Measurements from ENCODE around the gene TFG. TPM values are rescaled to one million over a fixed set of nuclear protein-coding genes. Genes with fewer than 3 reads are reported as not detected.

Gene TFG
- total RNA-seq, 1 donor from 2014 or later, result 60.0 TPM

DNA sequence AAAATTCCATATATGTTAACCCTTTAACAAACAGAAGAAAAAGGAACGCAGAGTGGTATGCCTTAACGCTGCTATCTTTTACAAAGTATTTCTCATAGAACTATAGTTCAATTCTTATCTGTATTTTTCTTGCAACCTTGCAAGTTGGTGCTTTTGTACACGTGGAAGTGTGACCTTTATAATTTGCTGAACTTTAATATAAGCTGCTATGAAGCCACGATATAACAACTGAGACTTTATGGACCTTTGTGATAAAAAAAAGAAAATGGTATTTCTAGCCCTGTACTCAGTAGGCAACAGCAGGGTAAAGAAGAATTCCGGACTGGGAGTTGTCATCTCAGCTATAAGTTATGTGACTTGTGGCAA lies 6.3 kb upstream of the TFG start:
- Histone ChIP-seq H3K27ac (ENCODE audit: low read depth, low read length) (no peak overlapping the region), H3K9ac (ENCODE audit: low read depth in 1 of 3, low read length in 3 of 3) (no peak overlapping the region), H3K9me3 (ENCODE audit: control insufficient read depth in 3 of 3, low read length in 3 of 3) (no peaks in the 10 kb centered on the region), H3K4me3 (ENCODE audit: low read length in 3 of 3) (no peak overlapping the region), H3K27me3 (ENCODE audit: control insufficient read depth in 3 of 3, insufficient read depth in 3 of 3, low read length in 3 of 3) (peaks cover 0 to under 1% (median 0%) of the 10 kb centered on the region in 3 donors), H3K4me1 (ENCODE audit: control insufficient read depth in 3 of 3, insufficient read depth in 3 of 3, low read length in 3 of 3) (peaks cover 0 to 1% (median 0%) of the 10 kb centered on the region in 3 donors), H3K36me3 (ENCODE audit: control insufficient read depth in 3 of 3, insufficient read depth in 3 of 3, low read length in 3 of 3) (no peaks in the 10 kb centered on the region)

DNA sequence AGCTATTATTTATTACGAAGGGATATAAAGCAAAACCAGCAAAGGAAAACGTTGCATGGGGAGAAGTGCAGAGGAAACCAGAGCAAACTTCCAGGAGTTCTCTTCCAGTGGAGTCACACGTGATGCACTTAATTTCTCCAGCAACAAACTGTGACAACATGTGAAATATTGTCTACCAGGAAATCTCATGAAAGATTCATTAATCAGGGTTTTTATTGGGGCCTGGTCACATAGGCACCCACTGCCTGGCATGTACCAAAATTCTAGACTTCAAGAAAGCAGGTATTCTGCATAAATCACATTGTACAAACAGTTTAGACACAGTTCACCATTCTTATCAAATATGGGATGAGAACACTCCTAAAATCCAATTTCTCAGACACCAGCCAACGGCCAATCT lies 5.4 kb upstream of the TFG start:
- H3K36me3 ChIP-seq (ENCODE audit: control insufficient read depth in 3 of 3, insufficient read depth in 3 of 3, low read length in 3 of 3), result no peaks in the 10 kb centered on the region
- H3K9me3 ChIP-seq (ENCODE audit: control insufficient read depth in 3 of 3, low read length in 3 of 3), result no peaks in the 10 kb centered on the region
- H3K4me3 ChIP-seq (ENCODE audit: low read length in 3 of 3), result no peak overlapping the region
- no peak overlapping the region for H3K27ac ChIP-seq (ENCODE audit: low read depth, low read length)
- no peak overlapping the region for H3K9ac ChIP-seq (ENCODE audit: low read depth in 1 of 3, low read length in 3 of 3)
- peaks cover 0 to 3% (median 0%) of the 10 kb centered on the region in 3 donors for H3K4me1 ChIP-seq (ENCODE audit: control insufficient read depth in 3 of 3, insufficient read depth in 3 of 3, low read length in 3 of 3)
- H3K27me3 ChIP-seq (ENCODE audit: control insufficient read depth in 3 of 3, insufficient read depth in 3 of 3, low read length in 3 of 3), result no peaks in the 10 kb centered on the region

- H3K27ac ChIP-seq (ENCODE audit: low read depth, low read length), result no peak overlapping the region
- H3K4me3 ChIP-seq (ENCODE audit: low read length in 3 of 3), result no peak overlapping the region
- no peak overlapping the region for H3K9ac ChIP-seq (ENCODE audit: low read depth in 1 of 3, low read length in 3 of 3)
- H3K9me3 ChIP-seq (ENCODE audit: control insufficient read depth in 3 of 3, low read length in 3 of 3), result no peaks in the 10 kb centered on the region
- H3K36me3 ChIP-seq (ENCODE audit: control insufficient read depth in 3 of 3, insufficient read depth in 3 of 3, low read length in 3 of 3), result no peaks in the 10 kb centered on the region
- peaks cover 2 to 14% (median 10%) of the 10 kb centered on the region in 3 donors for H3K4me1 ChIP-seq (ENCODE audit: control insufficient read depth in 3 of 3, insufficient read depth in 3 of 3, low read length in 3 of 3)
- H3K27me3 ChIP-seq (ENCODE audit: control insufficient read depth in 3 of 3, insufficient read depth in 3 of 3, low read length in 3 of 3), result no peaks in the 10 kb centered on the region
Observed at GRCh38 chr3:100706365-100706764, 2.9 kb upstream of the TFG start.

DNA sequence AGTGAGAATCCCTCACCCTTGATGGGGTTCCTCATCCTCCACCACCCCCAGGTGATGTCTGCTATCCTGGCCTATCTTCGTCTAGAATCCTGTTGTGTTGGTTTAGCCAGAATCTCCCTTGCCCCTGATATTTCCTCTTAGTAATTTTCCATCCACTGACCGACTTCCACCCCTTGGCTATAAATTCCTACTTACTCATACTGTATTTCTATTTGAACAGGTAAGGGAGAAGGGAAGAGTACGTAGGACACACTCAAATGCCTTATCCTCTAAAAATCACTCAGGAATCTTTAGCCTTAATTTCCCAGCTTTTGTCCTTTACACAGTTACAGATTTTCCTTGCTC lies 678 bp upstream of the TFG start:
- no peaks in the 10 kb centered on the region for H3K36me3 ChIP-seq (ENCODE audit: control insufficient read depth in 3 of 3, insufficient read depth in 3 of 3, low read length in 3 of 3)
- H3K4me1 ChIP-seq (ENCODE audit: control insufficient read depth in 3 of 3, insufficient read depth in 3 of 3, low read length in 3 of 3), result peaks cover 2 to 15% (median 14%) of the 10 kb centered on the region in 3 donors
- peak overlapping the region; percentile 66 to 80 (median 70) for H3K4me3 ChIP-seq (ENCODE audit: low read length in 3 of 3)
- H3K9me3 ChIP-seq (ENCODE audit: control insufficient read depth in 3 of 3, low read length in 3 of 3), result no peaks in the 10 kb centered on the region
- no peaks in the 10 kb centered on the region for H3K27me3 ChIP-seq (ENCODE audit: control insufficient read depth in 3 of 3, insufficient read depth in 3 of 3, low read length in 3 of 3)
- H3K27ac ChIP-seq (ENCODE audit: low read depth, low read length), result peak overlapping the region; percentile 79
- H3K9ac ChIP-seq (ENCODE audit: low read depth in 1 of 3, low read length in 3 of 3), result peak overlapping the region in 2 of 3 donors; percentile 47 to 89

DNA sequence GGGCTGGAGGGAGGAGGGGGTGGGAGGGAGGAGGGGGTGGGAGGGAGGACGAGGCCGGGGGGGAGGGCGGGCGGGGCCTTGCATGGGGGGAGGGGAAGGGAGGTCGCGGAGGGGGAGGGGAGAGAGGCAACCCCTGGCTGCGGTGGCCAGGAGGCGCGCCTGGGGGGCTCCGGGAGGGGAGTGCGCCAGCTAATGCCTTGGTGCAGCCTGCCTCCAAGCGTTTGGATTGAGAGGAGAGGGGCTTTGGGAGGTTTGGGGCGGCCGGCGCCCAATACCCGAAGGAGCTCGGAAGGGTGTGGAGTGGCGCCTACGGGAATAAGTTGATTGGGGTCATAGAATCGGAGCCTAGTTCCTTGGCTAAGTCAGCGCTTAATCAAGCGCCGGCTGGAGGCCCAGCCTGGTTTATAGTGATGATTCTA lies 557 bp downstream of the TFG start:
- Histone ChIP-seq H3K27ac (ENCODE audit: low read depth, low read length) (peak overlapping the region; percentile 79), H3K4me1 (ENCODE audit: control insufficient read depth in 3 of 3, insufficient read depth in 3 of 3, low read length in 3 of 3) (peaks cover 2 to 15% (median 14%) of the 10 kb centered on the region in 3 donors), H3K4me3 (ENCODE audit: low read length in 3 of 3) (peak overlapping the region; percentile 66 to 81 (median 74)), H3K36me3 (ENCODE audit: control insufficient read depth in 3 of 3, insufficient read depth in 3 of 3, low read length in 3 of 3) (peaks cover 0 to 9% (median 4%) of the 10 kb centered on the region in 3 donors), H3K9me3 (ENCODE audit: control insufficient read depth in 3 of 3, low read length in 3 of 3) (no peaks in the 10 kb centered on the region), H3K9ac (ENCODE audit: low read depth in 1 of 3, low read length in 3 of 3) (peak overlapping the region; percentile 78 to 89 (median 82)), H3K27me3 (ENCODE audit: control insufficient read depth in 3 of 3, insufficient read depth in 3 of 3, low read length in 3 of 3) (no peaks in the 10 kb centered on the region)

DNA sequence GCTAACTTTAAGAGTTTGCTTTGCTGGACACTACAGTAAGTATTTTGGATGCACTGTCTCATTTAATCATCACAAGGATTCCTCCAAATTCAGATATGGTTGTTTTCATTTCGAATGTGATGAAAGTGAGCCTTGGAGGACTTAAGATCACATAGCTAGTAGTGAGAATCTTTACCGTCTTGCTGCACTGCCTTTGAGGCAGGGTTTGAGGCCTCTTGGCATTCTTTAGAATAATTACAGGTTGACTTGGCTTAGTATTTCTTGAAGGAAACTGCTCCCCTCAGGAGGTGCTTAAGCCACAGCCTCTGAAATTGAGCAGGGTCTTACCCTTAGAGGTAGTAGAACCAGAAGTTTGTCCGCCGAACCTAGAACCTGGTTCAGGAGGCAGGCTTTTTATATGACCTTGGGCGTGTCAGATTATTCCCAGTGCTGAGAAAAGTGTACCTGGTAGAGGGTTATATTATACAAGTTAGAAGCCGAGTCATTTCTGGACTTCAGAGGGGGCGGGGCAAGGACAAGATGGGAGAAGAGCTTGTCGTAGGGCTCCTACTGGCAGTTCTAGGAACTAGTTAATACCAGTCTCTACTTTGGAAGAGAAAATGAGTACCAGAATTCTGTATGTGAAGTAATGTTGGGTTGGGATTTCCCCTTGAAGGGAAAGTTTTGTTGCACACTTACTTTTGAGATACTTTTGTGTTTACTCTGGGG lies 1.1 kb downstream of the TFG start:
- Histone ChIP-seq H3K4me1 (ENCODE audit: control insufficient read depth in 3 of 3, insufficient read depth in 3 of 3, low read length in 3 of 3) (peaks cover 2 to 15% (median 14%) of the 10 kb centered on the region in 3 donors), H3K9me3 (ENCODE audit: control insufficient read depth in 3 of 3, low read length in 3 of 3) (no peaks in the 10 kb centered on the region), H3K27me3 (ENCODE audit: control insufficient read depth in 3 of 3, insufficient read depth in 3 of 3, low read length in 3 of 3) (no peaks in the 10 kb centered on the region), H3K9ac (ENCODE audit: low read depth in 1 of 3, low read length in 3 of 3) (peak overlapping the region; percentile 78 to 82 (median 82)), H3K4me3 (ENCODE audit: low read length in 3 of 3) (peak overlapping the region; percentile 66 to 81 (median 74)), H3K27ac (ENCODE audit: low read depth, low read length) (peak overlapping the region; percentile 79), H3K36me3 (ENCODE audit: control insufficient read depth in 3 of 3, insufficient read depth in 3 of 3, low read length in 3 of 3) (peaks cover 4 to 14% (median 8%) of the 10 kb centered on the region in 3 donors)

DNA sequence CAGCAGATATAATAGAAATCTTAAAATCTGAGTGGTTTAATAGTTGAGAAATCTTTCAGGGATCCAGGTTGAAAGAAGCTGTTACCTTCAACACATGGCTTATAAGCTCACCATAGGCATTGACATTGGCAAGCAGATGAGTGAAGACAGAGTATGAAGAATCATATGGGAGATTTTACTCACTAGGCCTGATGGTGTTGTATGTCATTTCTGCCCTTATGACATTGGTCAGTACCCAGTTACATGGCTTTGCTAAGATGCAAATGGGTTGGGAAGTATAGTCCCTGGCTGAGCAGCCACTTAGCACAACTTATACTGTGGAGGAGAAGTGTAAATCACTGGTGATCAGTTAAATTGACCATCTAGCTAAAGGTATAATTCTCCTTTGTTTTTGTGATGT lies 5.9 kb downstream of the TFG start:
- Histone ChIP-seq H3K4me3 (ENCODE audit: low read length in 3 of 3) (no peak overlapping the region), H3K9ac (ENCODE audit: low read depth in 1 of 3, low read length in 3 of 3) (no peak overlapping the region), H3K4me1 (ENCODE audit: control insufficient read depth in 3 of 3, insufficient read depth in 3 of 3, low read length in 3 of 3) (peaks cover 2 to 14% (median 11%) of the 10 kb centered on the region in 3 donors), H3K9me3 (ENCODE audit: control insufficient read depth in 3 of 3, low read length in 3 of 3) (no peaks in the 10 kb centered on the region), H3K27me3 (ENCODE audit: control insufficient read depth in 3 of 3, insufficient read depth in 3 of 3, low read length in 3 of 3) (no peaks in the 10 kb centered on the region), H3K36me3 (ENCODE audit: control insufficient read depth in 3 of 3, insufficient read depth in 3 of 3, low read length in 3 of 3) (peaks cover 10 to 14% (median 11%) of the 10 kb centered on the region in 3 donors), H3K27ac (ENCODE audit: low read depth, low read length) (no peak overlapping the region)

DNA sequence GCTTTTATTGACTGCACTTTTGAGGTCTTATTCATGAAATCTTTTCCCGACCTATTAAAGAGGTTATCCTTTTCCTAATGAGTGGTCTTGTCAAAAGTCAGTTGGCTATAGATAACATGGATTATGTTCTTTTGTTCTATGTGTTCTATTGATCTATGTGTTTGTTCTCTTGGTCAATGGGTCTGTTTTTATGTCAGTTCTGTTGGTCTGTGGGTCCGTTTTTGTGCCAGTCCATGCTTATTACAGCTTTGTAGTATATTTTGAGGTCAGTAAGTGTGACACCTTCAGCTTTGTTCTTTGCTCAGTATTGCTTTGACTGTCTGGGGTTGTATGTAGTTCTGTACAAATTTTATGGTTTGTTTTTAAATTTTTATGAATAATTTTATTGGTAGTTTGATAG lies 7.8 kb downstream of the TFG start:
- Histone ChIP-seq H3K9me3 (ENCODE audit: control insufficient read depth in 3 of 3, low read length in 3 of 3) (no peaks in the 10 kb centered on the region), H3K27ac (ENCODE audit: low read depth, low read length) (no peak overlapping the region), H3K36me3 (ENCODE audit: control insufficient read depth in 3 of 3, insufficient read depth in 3 of 3, low read length in 3 of 3) (peaks cover 13 to 20% (median 15%) of the 10 kb centered on the region in 3 donors), H3K27me3 (ENCODE audit: control insufficient read depth in 3 of 3, insufficient read depth in 3 of 3, low read length in 3 of 3) (no peaks in the 10 kb centered on the region), H3K4me1 (ENCODE audit: control insufficient read depth in 3 of 3, insufficient read depth in 3 of 3, low read length in 3 of 3) (no peaks in the 10 kb centered on the region), H3K4me3 (ENCODE audit: low read length in 3 of 3) (no peak overlapping the region), H3K9ac (ENCODE audit: low read depth in 1 of 3, low read length in 3 of 3) (no peak overlapping the region)

DNA sequence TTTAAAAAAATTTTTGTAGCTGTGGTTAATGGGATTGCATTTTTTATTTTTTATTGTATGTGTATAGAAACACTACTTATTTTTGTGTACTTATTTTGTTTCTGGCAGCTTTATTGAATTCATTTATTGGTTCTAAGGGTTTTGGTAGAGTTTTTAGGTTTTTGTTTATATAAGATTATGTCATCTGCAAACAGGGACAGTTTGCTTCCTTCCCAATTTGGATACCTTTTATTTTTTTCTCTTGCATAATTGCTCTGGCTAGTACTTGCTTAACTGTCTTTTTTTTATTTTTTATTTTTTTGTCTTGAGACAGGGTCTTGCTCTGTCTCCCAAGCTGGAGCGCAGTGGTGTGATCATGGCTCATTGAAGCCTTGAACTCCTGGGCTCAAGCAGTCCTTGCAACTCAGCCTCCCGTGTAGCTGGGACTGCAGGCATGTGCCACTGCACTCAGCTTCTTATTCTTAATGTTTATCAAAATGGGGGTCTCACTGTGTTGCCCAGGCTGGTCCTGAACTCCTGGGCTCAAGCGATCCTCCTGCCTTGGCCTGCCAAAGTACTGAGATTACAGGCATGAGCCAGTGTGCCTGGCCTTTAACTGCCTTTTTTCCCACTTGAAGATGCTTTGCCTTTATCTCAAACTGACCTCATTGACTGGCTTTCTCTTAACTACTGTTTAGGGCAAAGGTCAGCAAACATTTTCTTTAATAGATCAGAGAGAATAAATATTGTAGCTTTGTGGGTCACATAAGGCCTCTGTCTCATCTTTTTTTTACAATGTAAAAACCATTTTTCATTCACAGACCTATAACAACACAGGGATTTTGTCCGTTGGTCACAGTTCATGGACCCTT lies 8.6 kb downstream of the TFG start:
- no peaks in the 10 kb centered on the region for H3K27me3 ChIP-seq (ENCODE audit: control insufficient read depth in 3 of 3, insufficient read depth in 3 of 3, low read length in 3 of 3)
- no peak overlapping the region for H3K27ac ChIP-seq (ENCODE audit: low read depth, low read length)
- no peak overlapping the region for H3K9ac ChIP-seq (ENCODE audit: low read depth in 1 of 3, low read length in 3 of 3)
- no peaks in the 10 kb centered on the region for H3K9me3 ChIP-seq (ENCODE audit: control insufficient read depth in 3 of 3, low read length in 3 of 3)
- H3K4me3 ChIP-seq (ENCODE audit: low read length in 3 of 3), result no peak overlapping the region
- H3K36me3 ChIP-seq (ENCODE audit: control insufficient read depth in 3 of 3, insufficient read depth in 3 of 3, low read length in 3 of 3), result peaks cover 13 to 23% (median 15%) of the 10 kb centered on the region in 3 donors
- H3K4me1 ChIP-seq (ENCODE audit: control insufficient read depth in 3 of 3, insufficient read depth in 3 of 3, low read length in 3 of 3), result no peaks in the 10 kb centered on the region

- Histone ChIP-seq H3K9me3 (ENCODE audit: control insufficient read depth in 3 of 3, low read length in 3 of 3) (no peaks in the 10 kb centered on the region), H3K4me3 (ENCODE audit: low read length in 3 of 3) (no peak overlapping the region), H3K4me1 (ENCODE audit: control insufficient read depth in 3 of 3, insufficient read depth in 3 of 3, low read length in 3 of 3) (no peaks in the 10 kb centered on the region), H3K36me3 (ENCODE audit: control insufficient read depth in 3 of 3, insufficient read depth in 3 of 3, low read length in 3 of 3) (peaks cover 11 to 19% (median 13%) of the 10 kb centered on the region in 3 donors), H3K27ac (ENCODE audit: low read depth, low read length) (no peak overlapping the region), H3K27me3 (ENCODE audit: control insufficient read depth in 3 of 3, insufficient read depth in 3 of 3, low read length in 3 of 3) (no peaks in the 10 kb centered on the region), H3K9ac (ENCODE audit: low read depth in 1 of 3, low read length in 3 of 3) (no peak overlapping the region)
Observed at GRCh38 chr3:100719136-100719535, 9.8 kb downstream of the TFG start.

Data from skeletal muscle tissue (tissue), 4 donors.